Keratinocyte (primary cell): ENCODE results near the gene KCNK7. TPM values are rescaled to one million over a fixed set of nuclear protein-coding genes. Genes with fewer than 3 reads are reported as not detected.
A peak's percentile ranks its signal among the peaks of the same experiment; 100 is the strongest.

Source experiments
- DNase-seq: peaks from one replicate; pipeline ENCODE4 v3.0.0-alpha.2; 2011; ENCODE audit warnings: low read depth, missing footprints, low spot score
- FAIRE-seq: peaks from 2 replicates; lab custom pipeline; 2011; peaks lifted over from hg19 to GRCh38; lab: Jason Lieb, UNC
- H2AFZ ChIP-seq: 2 replicates; pipeline ENCODE4 v1.6.0; 2012; ENCODE audit warnings: low read length, control low read depth, inconsistent platforms; ENCODE audit not compliant: control insufficient read depth
- H3K27ac ChIP-seq: 2 replicates; pipeline ENCODE4 v1.5.1; 2011; ENCODE audit warnings: low read length; ENCODE audit not compliant: control insufficient read depth, insufficient read depth
- H3K27me3 ChIP-seq: 3 replicates; pipeline ENCODE4 v1.6.0; 2011; ENCODE audit warnings: low read length; ENCODE audit not compliant: control insufficient read depth, insufficient read depth; ENCODE audit errors: extremely low read depth
- H3K36me3 ChIP-seq, 2 experiments: 2 replicates in 1 of 2; 3 replicates in 1 of 2; pipeline ENCODE4 v1.5.1; 2011; ENCODE audit warnings: low read length in 2 of 2, mild to moderate bottlenecking in 1 of 2; ENCODE audit not compliant: control insufficient read depth in 2 of 2, insufficient read depth in 2 of 2; ENCODE audit errors: extremely low read depth in 1 of 2
- H3K4me1 ChIP-seq: 3 replicates; pipeline ENCODE4 v1.5.1; 2011; ENCODE audit warnings: low read length; ENCODE audit not compliant: control insufficient read depth, insufficient read depth; ENCODE audit errors: extremely low read depth
- H3K4me2 ChIP-seq: 3 replicates; pipeline ENCODE4 v1.6.0; 2011; ENCODE audit warnings: low read depth, low read length; ENCODE audit not compliant: control insufficient read depth, insufficient read depth; ENCODE audit errors: extremely low read depth
- H3K4me3 ChIP-seq, 3 experiments: fragments of 200-600 bp in 1 of 3; sonication (generic) in 1 of 3; 2 replicates in 2 of 3; 3 replicates in 1 of 3; pipeline ENCODE4 v1.5.1; 2011 to 2016; ENCODE audit warnings: low read length in 3 of 3, mild to moderate bottlenecking in 3 of 3, control low read depth in 2 of 3, inconsistent platforms in 1 of 3, low read depth in 1 of 3, mixed read lengths in 1 of 3, mixed run types in 1 of 3, moderate library complexity in 1 of 3; ENCODE audit not compliant: control insufficient read depth in 2 of 3, insufficient read depth in 2 of 3; ENCODE audit errors: extremely low read depth in 1 of 3
- H3K79me2 ChIP-seq: 2 replicates; pipeline ENCODE4 v1.6.0; 2012; ENCODE audit warnings: low read length; ENCODE audit not compliant: control insufficient read depth, insufficient read depth
- H3K9ac ChIP-seq: 3 replicates; pipeline ENCODE4 v1.6.0; 2011; ENCODE audit warnings: low read length; ENCODE audit not compliant: control insufficient read depth, insufficient read depth; ENCODE audit errors: extremely low read depth
- H3K9me1 ChIP-seq: 3 replicates; pipeline ENCODE4 v1.6.0; 2011; ENCODE audit warnings: low read length; ENCODE audit not compliant: control insufficient read depth, insufficient read depth; ENCODE audit errors: extremely low read depth
- H3K9me3 ChIP-seq: 2 replicates; pipeline ENCODE4 v1.5.1; 2012; ENCODE audit warnings: low read depth, low read length; ENCODE audit not compliant: control insufficient read depth
- H4K20me1 ChIP-seq: 3 replicates; pipeline ENCODE4 v1.6.0; 2011; ENCODE audit warnings: low read length; ENCODE audit not compliant: control insufficient read depth, insufficient read depth; ENCODE audit errors: extremely low read depth
- CTCF ChIP-seq, 3 experiments: IDR thresholded peaks in 1 of 3; conservative IDR thresholded peaks in 1 of 3; optimal IDR thresholded peaks in 1 of 3; 2 replicates in 2 of 3; 3 replicates in 1 of 3; pipeline versions ENCODE3 to v1.5.1; 2011; ENCODE audit warnings: low read length in 3 of 3, mild to moderate bottlenecking in 3 of 3, moderate library complexity in 2 of 3, control low read depth in 1 of 3, inconsistent platforms in 1 of 3; ENCODE audit not compliant: insufficient read depth in 2 of 3; ENCODE audit errors: extremely low read depth in 1 of 3
- EZH2 ChIP-seq: IDR thresholded peaks from one replicate; pipeline ENCODE4 v1.6.1; 2012; ENCODE audit warnings: inconsistent platforms, mild to moderate bottlenecking, low read length, moderate library complexity
- dilution Hi-C: fragments of 300-500 bp; cut with MboI; formaldehyde crosslinking; loops from one replicate; pipeline ENCODE4 v1.7.0; 2020; ENCODE audit warnings: low sequenced_read_pairs; ENCODE audit not compliant: extremely low pct_ligation_motif_present
- polyA plus RNA-seq, 5 experiments: library from polyadenylated mRNA; depleted of rRNA in 3 of 5; stranded (reverse) in 3 of 5; stranded (forward) in 1 of 5; unstranded in 1 of 5; fragments of >200 nt; gene quantifications; 1 replicate in 1 of 5; 2 replicates in 3 of 5; 3 replicates in 1 of 5; pipeline versions ENCODE4 v1.2.1 to v1.2.3, GENCODE V29; 2011 to 2012; ENCODE audit warnings: missing spikeins in 2 of 5, low read depth in 1 of 5, low replicate concordance in 1 of 5

Gene KCNK7
- polyA plus RNA-seq, 1 donor (not counting 4 experiments of a cell fraction or from before 2014, with no cell fraction given) = 0.46 TPM

- Histone ChIP-seq H3K36me3 (peaks cover 3 to 15% of the 10 kb centered on the region in 2 experiments), H3K4me3 (no peak overlapping the region), H3K4me2 (no peak overlapping the region), H3K9me1 (no peaks in the 10 kb centered on the region), H3K9me3 (no peaks in the 10 kb centered on the region), H3K27ac (no peak overlapping the region), H3K9ac (no peak overlapping the region), H3K4me1 (peaks cover 27% of the 10 kb centered on the region), H3K27me3 (no peaks in the 10 kb centered on the region), H4K20me1 (no peaks in the 10 kb centered on the region), H2AFZ (no peak overlapping the region), H3K79me2 (no peaks in the 10 kb centered on the region)
- DNase-seq = no peak
- dilution Hi-C loops = no loop called here
- no peak for FAIRE-seq
- TF ChIP-seq EZH2 (no peak), CTCF (optimal IDR thresholded peaks at IDR 0.05 in 1 of 3, IDR thresholded peaks at IDR 0.05 in 1 of 3, conservative IDR thresholded peaks at IDR 0.05 in 1 of 3; ENCODE audit: extremely low read depth in 1 of 3, insufficient read depth in 2 of 3, low read length in 3 of 3) (no peak)
These were observed 469 bp downstream of the KCNK7 start for GRCh38 chr11:65595131-65595530.

- Histone ChIP-seq H3K4me1 (peaks cover 27% of the 10 kb centered on the region), H3K79me2 (no peaks in the 10 kb centered on the region), H3K27ac (no peak overlapping the region), H4K20me1 (no peaks in the 10 kb centered on the region), H2AFZ (no peak overlapping the region), H3K4me3 (no peak overlapping the region), H3K9me3 (no peaks in the 10 kb centered on the region), H3K4me2 (no peak overlapping the region), H3K9me1 (no peaks in the 10 kb centered on the region), H3K9ac (no peak overlapping the region), H3K27me3 (no peaks in the 10 kb centered on the region), H3K36me3 (peaks cover 3 to 17% of the 10 kb centered on the region in 2 experiments)
- peak; percentile 63 for FAIRE-seq
- dilution Hi-C loops = no loop called here
- TF ChIP-seq EZH2 = no peak
- peak; percentile 71 to 77 (median 76) for TF ChIP-seq CTCF (optimal IDR thresholded peaks at IDR 0.05 in 1 of 3, IDR thresholded peaks at IDR 0.05 in 1 of 3, conservative IDR thresholded peaks at IDR 0.05 in 1 of 3; ENCODE audit: extremely low read depth in 1 of 3, insufficient read depth in 2 of 3, low read length in 3 of 3)
- DNase-seq = no peak
These were observed 1.8 kb downstream of the KCNK7 start for GRCh38 chr11:65593518-65594414.
